Measurements from ENCODE around the gene NPTX1.

GRCh38 chr17:80481284-80482057, 5.1 kb upstream of the NPTX1 start:
- TF ChIP-seq CTCF (IDR thresholded peaks at IDR 0.05) (no peak), POLR2A (IDR thresholded peaks at IDR 0.05) (no peak)

All from lower leg skin (tissue), 3 donors.